Transverse colon (tissue), 4 donors: ENCODE data around the gene PROSER3.

Experiments
- POLR2A ChIP-seq: fragments of 450-650 bp; IDR thresholded peaks from one replicate; pipeline ENCODE4 v1.6.1; 2016; ENCODE audit warnings: antibody characterized with exemption, mild to moderate bottlenecking, moderate library complexity
- POLR2AphosphoS5 ChIP-seq, 3 donors: sonication (generic); formaldehyde crosslinking; IDR thresholded peaks; one replicate each; pipeline ENCODE4 v1.6.1; 2016; ENCODE audit warnings: antibody characterized with exemption in 3 of 3
- TF ChIP-seq, protein P1 (sequence below), 5 experiments: fragments of 200-600 bp in 3 of 5; fragments of 450-650 bp in 2 of 5; sonication (generic) in 3 of 5; IDR thresholded peaks; 1 replicate in 2 of 5; 2 replicates in 3 of 5; pipeline ENCODE4 v1.5.1; 2016 to 2017; ENCODE audit warnings: antibody characterized with exemption in 5 of 5, inconsistent platforms in 3 of 5, mild to moderate bottlenecking in 2 of 5, moderate library complexity in 1 of 5

DNA sequence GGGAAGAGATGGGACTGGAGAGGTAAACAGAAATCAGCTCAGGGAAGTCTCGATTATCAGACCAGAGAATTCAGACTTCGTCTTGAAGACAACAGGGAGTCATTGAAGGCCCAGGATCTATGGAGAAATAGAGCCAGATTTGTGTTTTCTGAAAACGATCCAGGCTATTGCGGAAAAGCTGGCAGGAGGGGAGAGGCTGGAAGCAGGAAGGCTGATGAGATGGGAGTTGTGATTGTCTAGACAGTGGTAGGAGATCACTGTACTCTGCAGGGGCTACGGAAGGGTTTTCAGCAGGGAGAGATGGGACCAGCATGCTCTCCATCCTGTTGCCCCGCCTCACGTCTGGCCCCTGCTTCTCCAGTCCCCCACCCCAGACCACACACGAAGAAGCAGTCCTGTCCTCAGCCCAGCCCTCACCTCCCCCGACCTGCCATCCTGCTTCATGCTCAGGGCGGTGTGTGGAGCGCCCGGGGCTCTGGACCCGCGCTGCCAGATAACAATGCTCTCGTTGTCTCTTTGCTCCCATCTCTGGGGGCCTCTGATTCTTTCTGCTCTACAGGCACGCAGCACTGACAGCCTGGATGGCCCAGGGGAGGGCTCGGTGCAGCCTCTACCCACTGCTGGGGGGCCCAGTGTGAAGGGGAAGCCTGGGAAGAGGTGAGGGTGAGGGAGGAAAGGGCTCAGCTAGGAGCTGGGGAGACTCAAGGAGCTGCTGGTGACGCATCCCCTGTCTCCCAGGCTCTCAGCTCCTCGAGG lies 19.3 kb downstream of the PROSER3 start:
- TF ChIP-seq, protein P1, sequence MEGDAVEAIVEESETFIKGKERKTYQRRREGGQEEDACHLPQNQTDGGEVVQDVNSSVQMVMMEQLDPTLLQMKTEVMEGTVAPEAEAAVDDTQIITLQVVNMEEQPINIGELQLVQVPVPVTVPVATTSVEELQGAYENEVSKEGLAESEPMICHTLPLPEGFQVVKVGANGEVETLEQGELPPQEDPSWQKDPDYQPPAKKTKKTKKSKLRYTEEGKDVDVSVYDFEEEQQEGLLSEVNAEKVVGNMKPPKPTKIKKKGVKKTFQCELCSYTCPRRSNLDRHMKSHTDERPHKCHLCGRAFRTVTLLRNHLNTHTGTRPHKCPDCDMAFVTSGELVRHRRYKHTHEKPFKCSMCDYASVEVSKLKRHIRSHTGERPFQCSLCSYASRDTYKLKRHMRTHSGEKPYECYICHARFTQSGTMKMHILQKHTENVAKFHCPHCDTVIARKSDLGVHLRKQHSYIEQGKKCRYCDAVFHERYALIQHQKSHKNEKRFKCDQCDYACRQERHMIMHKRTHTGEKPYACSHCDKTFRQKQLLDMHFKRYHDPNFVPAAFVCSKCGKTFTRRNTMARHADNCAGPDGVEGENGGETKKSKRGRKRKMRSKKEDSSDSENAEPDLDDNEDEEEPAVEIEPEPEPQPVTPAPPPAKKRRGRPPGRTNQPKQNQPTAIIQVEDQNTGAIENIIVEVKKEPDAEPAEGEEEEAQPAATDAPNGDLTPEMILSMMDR (IDR thresholded peaks at IDR 0.05) = no peak
- TF ChIP-seq POLR2AphosphoS5 (IDR thresholded peaks at IDR 0.05) = no peak
- no peak for TF ChIP-seq POLR2A
